Measurements from ENCODE around the gene VPS41. TPM values are rescaled to one million over a fixed set of nuclear protein-coding genes. Genes with fewer than 3 reads are reported as not detected.

The VPS41 gene
- total and polyA plus RNA-seq, 2 of the 13 experiments (the other 11 are each of a cell fraction or from before 2014, with no cell fraction given), result 12.1 to 43.4 TPM

DNA sequence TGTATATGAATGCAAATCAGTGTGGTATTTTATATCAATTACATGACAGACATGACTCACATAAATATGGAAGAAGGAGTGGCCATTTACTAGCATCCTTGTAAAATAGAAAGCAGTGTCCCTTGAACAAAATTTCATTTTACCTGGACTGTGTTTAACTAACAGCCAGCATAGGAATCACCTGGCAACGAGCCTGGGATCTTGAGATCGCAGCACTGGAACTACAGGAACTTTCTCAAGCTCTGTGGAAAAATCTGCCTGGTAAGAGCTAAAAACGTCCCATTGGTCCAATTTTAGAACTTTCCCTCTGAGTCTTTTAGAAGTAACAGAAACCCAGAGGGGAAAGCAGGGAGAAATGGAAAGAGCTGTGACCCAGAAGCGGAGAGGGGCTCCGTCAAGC is 208.9 kb downstream of the VPS41 start (continued):
- no peak for TF ChIP-seq ZNF280B (CRISPR knock-in tag; IDR thresholded peaks at IDR 0.05; ENCODE audit: borderline replicate concordance)

DNA sequence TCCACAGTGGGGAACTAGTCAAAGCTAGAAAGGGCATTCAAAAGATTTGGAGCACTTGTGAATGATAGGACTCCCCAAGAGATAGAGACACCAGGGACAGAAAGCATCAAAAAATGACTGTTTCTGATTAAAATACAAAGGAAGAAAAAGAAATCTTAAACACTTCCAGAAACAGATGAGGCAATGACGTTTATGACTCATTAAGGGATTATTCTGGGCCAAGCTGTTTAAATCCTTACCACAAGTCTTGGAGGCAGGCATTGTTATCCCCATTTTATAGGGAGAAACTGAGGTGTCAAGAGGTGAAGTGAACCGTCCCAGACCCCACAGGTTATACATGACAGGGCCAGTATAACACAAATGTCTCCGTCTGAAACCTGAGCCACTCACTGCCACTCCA is 209.5 kb downstream of the VPS41 start:
- ATAC-seq (no peak), DNase-seq (ENCODE audit: low spot score) (no peak), FAIRE-seq (no peak)
- no peaks in the 10 kb centered on the region for H3K9me3 ChIP-seq (ENCODE audit: low read length)
- H3K4me3 ChIP-seq (replicated peaks in 1 of 3; ENCODE audit: insufficient read depth in 1 of 3, low read depth in 2 of 3, low read length in 3 of 3), result no peak overlapping the region
- no peak overlapping the region for H3K4me2 ChIP-seq (ENCODE audit: low read depth, low read length)
- ChIA-PET CTCF (ENCODE audit: low intra/inter-chr PET ratio, low total read pairs) (no interaction called here), POLR2A (no interaction called here)
- no peaks in the 10 kb centered on the region for H4K20me1 ChIP-seq (ENCODE audit: insufficient read depth, low read length)
- no peaks in the 10 kb centered on the region for H3K36me3 ChIP-seq (replicated peaks in 1 of 2; ENCODE audit: control insufficient read depth in 1 of 2, insufficient read depth in 2 of 2, low read length in 2 of 2)
- no peaks in the 10 kb centered on the region for H3K79me2 ChIP-seq (ENCODE audit: insufficient read depth, low read length)
- no peak overlapping the region for H2AFZ ChIP-seq (ENCODE audit: low read length)
- no peaks in the 10 kb centered on the region; the same call in 1 of the 2 replicates for H3K4me1 ChIP-seq (ENCODE audit: insufficient read depth, low read length)
- WGBS (ENCODE audit: low lambda C conversion rate), result 0% methylated on average over 3 of the region's 3 CpGs
- peaks cover 1 to 4% of the 10 kb centered on the region in 2 experiments; a peak in 4 of 5 replicates for H3K27me3 ChIP-seq (ENCODE audit: control insufficient read depth in 1 of 2, insufficient read depth in 2 of 2, low read length in 2 of 2)
- no TSS peak for BruUV-seq (replicated peaks)
- H3K9ac ChIP-seq (ENCODE audit: insufficient read depth, low read depth, low read length), result no peak overlapping the region
- intact Hi-C loops (cut with micrococcal nuclease; ENCODE audit: unreplicated experiment) (no loop called here), in situ Hi-C loops (cut with HindIII; ENCODE audit: extremely low pct_ligation_motif_present, low pct_unique_long_range_greater_than_20kb) (no loop called here)
- no peak overlapping the region for H3K27ac ChIP-seq (ENCODE audit: extremely low read length, insufficient read depth, low read length)
- no peak for TF ChIP-seq SETDB1 (CRISPR knock-in tag; IDR thresholded peaks at IDR 0.05; ENCODE audit: borderline replicate concordance)
- TF ChIP-seq TFE3 (CRISPR knock-in tag; IDR thresholded peaks at IDR 0.05), result no peak
- no peak for TF ChIP-seq CEBPB (IDR thresholded peaks at IDR 0.05; ENCODE audit: borderline replicate concordance, low read depth, low read length)
- TF ChIP-seq ZNF567 (CRISPR knock-in tag; IDR thresholded peaks at IDR 0.05; ENCODE audit: borderline replicate concordance), result no peak
- TF ChIP-seq ZSCAN31 (CRISPR knock-in tag; IDR thresholded peaks at IDR 0.05; ENCODE audit: low read depth), result no peak
- no peak for TF ChIP-seq TCF12 (IDR thresholded peaks at IDR 0.05)
- no peak for TF ChIP-seq TCF12 (CRISPR knock-in tag; IDR thresholded peaks at IDR 0.05)
- no peak for TF ChIP-seq TFDP2 (CRISPR knock-in tag; IDR thresholded peaks at IDR 0.05)
- TF ChIP-seq SRSF4 (IDR thresholded peaks at IDR 0.05; ENCODE audit: low read depth, low read length, poor library complexity, severe bottlenecking), result no peak
- no peak for TF ChIP-seq RBM22 (optimal IDR thresholded peaks at IDR 0.05; ENCODE audit: low read length)
- TF ChIP-seq ZBTB39 (CRISPR knock-in tag; IDR thresholded peaks at IDR 0.05), result no peak
- TF ChIP-seq, protein P1, sequence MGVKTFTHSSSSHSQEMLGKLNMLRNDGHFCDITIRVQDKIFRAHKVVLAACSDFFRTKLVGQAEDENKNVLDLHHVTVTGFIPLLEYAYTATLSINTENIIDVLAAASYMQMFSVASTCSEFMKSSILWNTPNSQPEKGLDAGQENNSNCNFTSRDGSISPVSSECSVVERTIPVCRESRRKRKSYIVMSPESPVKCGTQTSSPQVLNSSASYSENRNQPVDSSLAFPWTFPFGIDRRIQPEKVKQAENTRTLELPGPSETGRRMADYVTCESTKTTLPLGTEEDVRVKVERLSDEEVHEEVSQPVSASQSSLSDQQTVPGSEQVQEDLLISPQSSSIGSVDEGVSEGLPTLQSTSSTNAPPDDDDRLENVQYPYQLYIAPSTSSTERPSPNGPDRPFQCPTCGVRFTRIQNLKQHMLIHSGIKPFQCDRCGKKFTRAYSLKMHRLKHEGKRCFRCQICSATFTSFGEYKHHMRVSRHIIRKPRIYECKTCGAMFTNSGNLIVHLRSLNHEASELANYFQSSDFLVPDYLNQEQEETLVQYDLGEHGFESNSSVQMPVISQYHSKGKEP (CRISPR knock-in tag; IDR thresholded peaks at IDR 0.05), result no peak

Data from HepG2 (cell line).